Left colon (tissue), 2 donors: ENCODE data around the gene FLII. TPM values are rescaled to one million over a fixed set of nuclear protein-coding genes. Genes with fewer than 3 reads are reported as not detected.

Source experiments
- ATAC-seq: fragments of 200-7000 bp; cut with Tn5 transposase; one replicate; pipeline ENCODE4 v1.9.1; 2020; ENCODE audit warnings: mild to moderate bottlenecking, moderate library complexity
- DNase-seq, 2 donors: peaks; one replicate each; pipeline ENCODE4 v3.0.0-alpha.2; 2020
- intact Hi-C, 2 donors: fragments of 100-400 bp; cut with DNase I in 1 of 2; cut with micrococcal nuclease in 1 of 2; formaldehyde crosslinking; loops; one replicate each; pipeline versions ENCODE4 v1.11.2 to v1.14.0; 2022; cut with DNase I, micrococcal nuclease
- total RNA-seq, 2 donors: library from RNA; stranded (reverse); fragmentation: NEBNext Ultra II Directional; extraction: Animal tissue kit (Norgen Biotek cat#: 25700); gene quantifications; one replicate each; pipeline ENCODE4 v1.2.1, GENCODE V29; 2021
- donor health status: DM: no; HTN: no; CAD: no.
- donor health status: DM: yes; HTN: yes; CAD: no.

The FLII gene
- total RNA-seq, 2 donors from 2014 or later: 276 to 285 TPM

DNA sequence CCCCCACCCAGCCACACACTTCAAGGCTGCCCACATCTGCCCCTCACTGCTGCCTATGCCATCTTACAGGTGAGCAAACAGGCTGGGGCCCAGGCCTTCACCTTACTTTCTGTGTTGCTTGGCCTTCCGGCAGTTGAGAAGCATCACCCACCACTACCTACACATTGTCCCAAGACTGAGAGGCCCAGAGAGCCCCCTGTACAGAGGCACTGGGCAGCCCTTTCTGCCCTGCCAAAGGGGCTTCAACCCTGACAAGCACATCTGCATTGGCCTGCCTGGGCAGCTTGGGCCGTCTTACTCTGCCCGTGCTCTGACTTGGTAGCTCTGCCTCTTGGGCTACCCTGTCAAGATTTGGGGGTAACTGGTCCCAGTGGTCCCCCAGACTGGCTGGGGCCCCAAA, 3.1 kb upstream of the FLII start:
- DNase-seq (no peak), ATAC-seq (no peak)
- intact Hi-C loops: no loop called here

- intact Hi-C loops: no loop called here
- DNase-seq (peak; percentile 59 to 71), ATAC-seq (peak; percentile 38)
Measured at GRCh38 chr17:18261146-18261515, 2.6 kb upstream of the FLII start.

DNA sequence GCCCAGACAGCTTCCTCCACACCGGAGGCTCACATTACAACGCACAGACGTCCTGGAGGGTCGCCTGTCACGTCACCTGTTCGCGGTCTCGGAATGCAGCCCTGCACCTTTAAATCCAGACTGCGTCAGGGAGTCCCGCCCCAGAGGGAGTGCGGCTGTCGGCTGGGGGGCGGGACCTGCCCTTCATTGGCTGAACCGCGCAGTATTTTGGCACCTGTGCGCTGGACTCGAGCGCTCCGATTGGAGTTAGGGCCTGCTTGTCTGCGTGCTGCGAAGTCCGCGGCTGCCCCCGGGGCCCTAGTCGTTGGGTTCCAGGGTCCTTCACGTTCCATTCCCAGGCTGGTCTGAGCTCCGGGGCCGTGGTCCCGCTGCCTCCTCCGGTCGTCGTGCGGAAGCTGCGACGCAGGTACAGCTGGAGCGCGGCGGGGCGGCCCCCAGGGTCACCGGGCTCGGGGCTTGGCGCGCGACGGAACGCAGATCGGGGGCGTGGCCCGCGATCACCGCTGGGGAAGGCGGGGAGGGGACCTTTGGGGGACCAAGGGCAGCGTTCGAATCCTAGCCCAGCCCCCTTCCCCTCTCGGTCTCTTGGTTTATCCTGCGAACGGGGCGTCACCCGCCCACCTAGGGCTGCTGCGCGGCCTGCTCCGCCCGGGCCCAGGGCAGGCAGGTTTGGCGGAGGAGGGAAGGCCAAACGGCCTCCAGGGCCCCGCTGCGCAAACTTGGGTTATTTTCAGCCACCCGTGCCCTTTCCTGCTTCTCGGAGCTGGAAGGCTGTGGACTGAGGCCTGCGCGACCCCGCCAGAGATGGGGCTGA, 2.0 kb upstream of the FLII start, which contains the start of gene MIEF2:
Gene MIEF2 (plus strand): TSS at position 331 of the 814 bp plus-strand sequence. CDS start 2,059 bp downstream, outside the sequence.
- intact Hi-C loops: no loop called here
- peak; percentile 80 for ATAC-seq
- peak; percentile 96 for DNase-seq

- peak; percentile 0 for ATAC-seq
- intact Hi-C loops: no loop called here
- no peak for DNase-seq
Measured at GRCh38 chr17:18259621-18260331, 1.2 kb upstream of the FLII start.

GRCh38 chr17:18257982-18258355, 569 bp downstream of the FLII start:
- peak; percentile 74 to 76 for DNase-seq
- peak; percentile 51 for ATAC-seq
- intact Hi-C loops: no loop called here

DNA sequence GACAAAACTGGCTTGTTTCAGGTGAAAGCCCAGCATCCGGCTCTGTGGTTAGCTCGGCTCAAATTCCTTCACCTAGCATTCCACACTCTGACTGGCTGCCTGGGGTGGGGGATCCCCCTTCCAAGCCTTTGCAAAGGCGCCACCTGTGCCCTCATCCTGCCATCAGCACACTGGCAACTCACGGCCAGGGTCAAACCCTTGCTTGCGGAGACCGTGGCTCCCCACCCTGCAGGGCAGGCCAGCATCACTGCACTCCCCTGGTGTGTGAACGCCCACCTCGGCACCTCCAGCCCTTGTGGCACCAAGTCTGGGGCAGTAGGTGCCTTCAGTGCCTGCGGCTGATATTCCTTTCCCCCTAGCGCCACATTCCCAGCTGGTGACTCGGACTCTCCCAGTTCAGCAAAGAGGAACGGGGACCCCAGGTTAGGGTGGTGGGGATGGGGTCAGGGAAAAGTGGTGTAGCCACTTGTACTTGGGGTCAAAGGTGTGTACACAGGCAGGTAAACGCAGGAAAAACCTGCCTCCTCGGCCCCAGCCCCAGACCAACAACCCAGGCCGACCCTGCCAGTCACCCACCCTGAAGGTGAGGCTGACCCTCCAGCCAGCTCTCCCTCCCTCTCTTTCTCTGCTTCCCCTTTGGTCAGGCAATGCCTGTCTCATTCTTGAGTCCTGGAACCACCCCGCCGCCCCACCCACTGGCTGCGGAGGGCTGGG, 1.1 kb downstream of the FLII start:
- DNase-seq (peak; percentile 80 to 84), ATAC-seq (peak; percentile 54)
- intact Hi-C loops: no loop called here

DNA sequence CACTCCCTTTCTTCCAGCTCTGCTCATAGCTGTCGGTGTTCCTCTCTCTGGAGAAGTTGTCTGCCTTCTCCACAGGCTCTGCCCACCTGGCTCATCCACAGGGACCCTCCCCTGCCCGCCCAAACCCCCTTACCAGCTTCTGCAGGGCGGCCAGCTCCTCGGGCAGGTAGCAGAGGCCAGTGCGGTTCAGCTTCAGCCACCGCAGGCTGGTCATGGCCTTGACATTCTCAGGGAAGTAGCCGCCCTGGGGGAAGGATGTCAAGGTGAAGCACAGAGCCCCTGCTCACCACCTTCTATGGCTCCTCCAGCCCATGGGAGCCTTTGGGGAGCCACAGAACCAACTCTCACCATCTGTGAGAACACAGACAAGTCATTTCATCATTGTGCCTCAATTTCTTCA, 1.8 kb downstream of the FLII start:
- ATAC-seq: no peak
- intact Hi-C loops: no loop called here
- no peak for DNase-seq

DNA sequence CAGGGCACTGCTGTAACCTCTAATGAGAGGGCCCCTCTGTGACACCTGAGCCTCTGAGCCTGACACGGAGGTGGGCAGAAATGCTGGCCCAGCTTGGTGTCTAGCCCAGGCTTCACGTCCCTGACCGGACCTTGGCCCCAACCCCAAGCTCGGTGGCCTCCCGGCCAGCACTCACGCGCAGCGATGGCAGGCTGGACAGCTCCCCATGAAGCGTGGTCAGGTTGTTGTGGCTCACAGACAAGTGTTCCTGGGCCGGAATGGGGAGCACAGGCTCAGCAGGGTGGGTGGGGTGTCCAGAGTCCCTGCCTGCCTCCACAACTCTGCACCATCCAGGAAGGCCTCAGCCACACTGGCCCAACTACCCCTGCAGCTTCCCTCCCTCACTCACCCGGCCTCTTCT, 2.2 kb downstream of the FLII start:
- no peak for ATAC-seq
- intact Hi-C loops: no loop called here
- DNase-seq: no peak

GRCh38 chr17:18254888-18255649, 3.5 kb downstream of the FLII start:
- intact Hi-C loops: no loop called here
- DNase-seq (no peak), ATAC-seq (no peak)

DNA sequence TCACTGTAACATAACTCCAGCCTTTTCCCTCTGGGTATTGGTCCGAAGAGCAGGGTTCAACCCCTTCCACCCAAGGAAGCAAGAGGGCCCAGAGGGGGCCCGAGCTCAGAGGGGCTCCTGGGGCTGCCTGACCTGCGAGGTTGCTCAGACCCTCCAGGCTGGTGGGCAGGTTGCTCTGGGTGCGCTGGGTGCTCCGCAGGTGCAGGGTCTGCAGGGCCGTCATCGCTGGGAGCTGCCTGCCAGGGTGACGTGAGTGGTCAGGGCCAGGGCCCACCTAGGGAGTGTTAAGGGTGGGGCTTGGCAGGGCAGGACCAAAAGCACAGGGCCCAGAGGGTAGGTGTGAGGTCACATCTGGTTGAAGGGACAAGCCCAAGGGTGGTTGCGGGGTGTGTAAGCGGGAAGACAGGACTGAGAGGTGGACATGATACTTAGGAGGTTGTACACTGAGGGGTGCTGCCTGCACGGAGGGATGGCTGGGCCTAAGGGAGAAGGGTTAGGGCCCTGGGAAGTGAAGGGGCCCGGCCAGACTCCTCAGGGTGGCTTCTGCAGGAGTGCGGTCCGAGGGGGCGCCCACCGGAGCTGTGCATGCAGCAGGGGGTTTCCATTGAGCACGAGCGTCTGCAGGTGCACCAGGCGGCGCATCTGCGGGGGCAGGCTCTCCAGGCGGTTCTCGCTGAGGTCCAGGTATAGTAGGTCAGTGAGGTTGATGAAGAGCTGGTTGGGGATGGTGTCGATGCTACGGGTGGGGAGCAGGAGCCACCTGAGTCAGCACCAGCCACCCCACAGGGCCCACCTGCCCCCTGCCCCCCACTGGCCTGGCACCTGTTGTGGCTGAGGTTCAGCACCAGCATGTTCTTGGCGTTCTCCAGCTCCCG, 4.4 kb downstream of the FLII start:
- ATAC-seq (no peak), DNase-seq (no peak)
- intact Hi-C loops: no loop called here

DNA sequence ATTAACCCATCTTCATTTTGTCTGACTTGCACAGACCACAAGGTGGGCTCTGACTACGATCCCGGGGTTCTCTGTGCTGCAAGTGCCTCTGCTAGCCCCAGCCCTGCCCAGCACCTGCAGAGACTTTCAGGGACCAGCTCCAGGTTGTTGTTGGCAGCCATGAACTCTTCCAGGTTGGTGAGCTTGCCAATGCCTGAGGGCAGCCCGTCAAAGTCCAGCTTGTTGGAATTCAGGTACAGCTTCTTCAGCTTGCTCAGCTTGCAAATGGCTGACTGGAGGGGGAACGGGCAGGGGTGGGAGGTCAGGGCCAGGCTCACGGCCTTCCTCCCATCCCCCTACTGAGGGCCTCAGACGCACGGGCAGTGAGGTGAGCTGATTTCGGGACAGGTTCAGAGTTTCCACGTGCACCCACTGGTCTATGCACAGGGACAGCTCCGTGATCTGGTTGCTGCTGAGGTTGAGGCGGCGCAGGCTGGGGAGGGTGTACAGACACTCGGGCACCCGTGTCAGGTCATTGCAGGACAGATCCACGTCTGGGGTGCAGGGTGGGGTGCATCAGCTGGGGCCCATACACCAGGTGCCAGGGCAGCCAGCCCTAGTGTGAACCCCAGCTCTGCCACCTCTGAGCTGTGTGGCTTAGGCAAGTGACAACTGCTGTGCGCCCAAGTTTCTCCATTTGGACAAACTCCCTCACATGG, 5.2 kb downstream of the FLII start:
- no peak for DNase-seq
- no peak for ATAC-seq
- intact Hi-C loops: no loop called here

GRCh38 chr17:18252160-18252559, 6.4 kb downstream of the FLII start:
- intact Hi-C loops: no loop called here
- no peak for DNase-seq
- no peak for ATAC-seq

GRCh38 chr17:18251204-18251603, 7.3 kb downstream of the FLII start:
- intact Hi-C loops: no loop called here
- ATAC-seq: no peak

GRCh38 chr17:18250708-18251107, 7.8 kb downstream of the FLII start:
- intact Hi-C loops: no loop called here
- DNase-seq (no peak), ATAC-seq (no peak)

More at GRCh38 chr17:18251204-18251603, 7.3 kb downstream of the FLII start:
- DNase-seq: no peak

- ATAC-seq (peak; percentile 61), DNase-seq (peak; percentile 85 to 86)
- intact Hi-C loops: no loop called here
Measured at GRCh38 chr17:18250259-18250658, 8.3 kb downstream of the FLII start.

DNA sequence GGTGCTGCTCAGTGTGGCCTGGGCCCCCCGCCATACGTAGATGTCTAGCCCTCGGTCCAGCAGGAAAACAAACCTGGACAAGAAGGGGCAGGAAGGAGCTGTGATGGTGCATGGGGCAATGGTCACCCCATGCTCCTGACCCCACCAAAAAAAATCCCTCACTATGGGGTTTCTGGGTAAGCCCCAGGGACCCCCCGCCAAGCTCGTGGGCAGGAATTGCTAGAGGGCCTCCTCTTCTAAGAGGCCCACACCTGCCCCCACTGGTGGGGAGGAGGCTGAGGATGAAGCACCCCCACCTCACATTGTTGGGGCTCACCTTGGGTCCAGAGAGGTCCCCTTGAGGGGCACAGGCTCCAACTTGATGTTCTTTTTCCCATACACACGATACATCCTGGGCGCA, 9.7 kb downstream of the FLII start:
- no peak for ATAC-seq
- no peak for DNase-seq
- intact Hi-C loops: no loop called here

- intact Hi-C loops: no loop called here
Measured at GRCh38 chr17:18248300-18248731, 10.2 kb downstream of the FLII start.

More at GRCh38 chr17:18248300-18248731, 10.2 kb downstream of the FLII start:
- ATAC-seq (peak; percentile 58), DNase-seq (peak; percentile 58 to 61)
